ENCODE results near the gene NPHP4.

Gene NPHP4

DNA sequence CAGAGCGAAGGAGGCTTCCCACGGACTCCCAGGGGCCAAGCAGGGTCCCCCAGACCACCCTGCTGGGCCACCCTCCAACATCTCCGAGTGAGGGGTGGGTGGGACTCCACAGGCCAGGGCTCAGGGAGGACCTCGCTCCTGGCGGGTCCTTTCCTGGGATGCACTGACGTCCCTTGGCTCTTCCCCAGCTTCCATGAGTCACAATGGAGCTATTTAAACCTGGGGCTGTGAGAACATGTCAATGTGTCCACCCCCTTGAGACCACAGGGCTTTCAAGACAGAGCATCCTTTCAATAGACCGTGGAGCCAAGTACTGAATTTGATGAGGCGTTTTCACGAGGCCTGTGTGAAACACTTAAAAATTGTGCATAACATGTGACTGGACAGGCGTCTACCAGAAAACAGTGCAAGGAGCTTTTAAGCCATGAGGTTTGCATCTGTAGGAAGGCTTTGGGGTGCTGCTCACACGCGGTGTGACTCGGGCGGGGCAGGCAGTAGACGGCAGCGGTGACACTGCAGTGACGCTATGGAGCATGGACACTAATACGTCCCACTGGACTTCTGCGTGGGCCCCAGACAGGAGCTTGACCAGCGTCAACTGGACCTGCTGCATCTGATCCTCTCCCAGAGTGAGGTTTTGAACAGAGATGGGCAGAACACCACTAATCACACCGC is 24.1 kb upstream of the NPHP4 start:
- TF ChIP-seq JUND (IDR thresholded peaks at IDR 0.05; ENCODE audit: low read depth) = no peak
- no peak for DNase-seq (ENCODE audit: low read depth in 1 of 2, low spot score in 1 of 2)
- in situ Hi-C loops (cut with HindIII; ENCODE audit: low pct_unique_long_range_greater_than_20kb, low sequenced_read_pairs) = no loop called here

DNA sequence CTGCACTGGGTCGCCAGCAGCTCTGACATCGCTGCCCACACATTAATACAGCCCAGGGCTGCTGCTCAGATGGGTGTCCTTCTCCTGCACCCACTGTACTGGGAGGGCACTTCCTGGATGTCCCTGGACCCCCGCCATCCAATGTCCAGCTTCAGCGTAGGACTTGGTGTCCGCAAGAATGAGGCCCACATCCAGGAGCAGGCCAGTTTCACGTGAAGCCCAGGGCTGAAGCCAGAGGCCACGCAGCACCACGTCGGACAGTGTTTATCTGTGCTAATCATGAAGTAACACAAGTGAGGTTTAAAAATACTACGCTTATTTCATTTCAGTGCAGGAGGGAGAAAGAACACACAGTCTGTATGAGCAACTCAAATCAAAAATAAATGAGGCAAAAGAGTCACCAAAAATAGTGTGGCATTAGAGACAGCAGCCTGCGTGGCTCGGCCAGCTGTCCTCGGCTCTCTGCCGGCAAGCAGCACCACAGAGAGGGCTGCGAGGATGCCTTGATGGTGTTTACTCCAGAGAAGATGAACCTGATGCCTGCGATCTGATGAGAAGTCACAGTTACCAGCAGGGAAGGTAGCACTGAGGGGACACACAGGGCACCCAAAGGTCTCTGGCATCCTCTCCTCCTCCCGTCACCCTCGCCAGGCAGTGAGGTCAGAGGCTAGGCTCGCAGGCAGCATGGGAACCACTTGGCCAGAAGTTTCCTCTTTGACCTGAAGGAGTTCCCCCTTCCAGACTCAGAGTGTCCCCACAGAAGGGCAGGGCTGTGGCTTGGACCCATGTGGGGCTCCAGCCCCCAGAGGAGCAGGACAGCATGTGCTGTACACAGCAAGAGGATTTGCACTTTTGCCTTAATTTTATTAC is 22.1 kb upstream of the NPHP4 start:
- no peak for TF ChIP-seq JUND (IDR thresholded peaks at IDR 0.05; ENCODE audit: low read depth)
- DNase-seq (ENCODE audit: low read depth in 1 of 2, low spot score in 1 of 2) = no peak
- in situ Hi-C loops (cut with HindIII; ENCODE audit: low pct_unique_long_range_greater_than_20kb, low sequenced_read_pairs) = no loop called here

DNA sequence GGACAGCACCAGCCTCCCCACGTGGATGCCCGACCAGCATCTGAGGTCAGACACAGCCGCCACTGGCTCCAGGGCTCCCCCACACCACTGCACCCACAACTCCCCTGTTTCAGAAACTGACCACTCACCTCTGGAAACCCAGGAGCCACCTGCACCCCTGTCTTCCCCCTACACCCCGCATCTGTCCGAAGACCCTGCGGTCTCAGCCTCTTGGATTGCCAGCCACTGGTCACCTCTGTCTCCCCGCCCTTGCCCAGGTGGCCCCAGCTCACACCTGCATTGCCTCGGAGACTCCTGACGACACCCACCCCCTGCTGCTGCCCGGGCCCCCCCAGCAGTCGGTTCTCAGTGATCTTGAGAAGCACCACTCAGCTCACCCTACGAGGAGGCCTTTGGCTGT is 21.3 kb upstream of the NPHP4 start:
- TF ChIP-seq JUND (IDR thresholded peaks at IDR 0.05; ENCODE audit: low read depth) = no peak
- no peak for DNase-seq (ENCODE audit: low read depth in 1 of 2, low spot score in 1 of 2)
- in situ Hi-C loops (cut with HindIII; ENCODE audit: low pct_unique_long_range_greater_than_20kb, low sequenced_read_pairs) = no loop called here

DNA sequence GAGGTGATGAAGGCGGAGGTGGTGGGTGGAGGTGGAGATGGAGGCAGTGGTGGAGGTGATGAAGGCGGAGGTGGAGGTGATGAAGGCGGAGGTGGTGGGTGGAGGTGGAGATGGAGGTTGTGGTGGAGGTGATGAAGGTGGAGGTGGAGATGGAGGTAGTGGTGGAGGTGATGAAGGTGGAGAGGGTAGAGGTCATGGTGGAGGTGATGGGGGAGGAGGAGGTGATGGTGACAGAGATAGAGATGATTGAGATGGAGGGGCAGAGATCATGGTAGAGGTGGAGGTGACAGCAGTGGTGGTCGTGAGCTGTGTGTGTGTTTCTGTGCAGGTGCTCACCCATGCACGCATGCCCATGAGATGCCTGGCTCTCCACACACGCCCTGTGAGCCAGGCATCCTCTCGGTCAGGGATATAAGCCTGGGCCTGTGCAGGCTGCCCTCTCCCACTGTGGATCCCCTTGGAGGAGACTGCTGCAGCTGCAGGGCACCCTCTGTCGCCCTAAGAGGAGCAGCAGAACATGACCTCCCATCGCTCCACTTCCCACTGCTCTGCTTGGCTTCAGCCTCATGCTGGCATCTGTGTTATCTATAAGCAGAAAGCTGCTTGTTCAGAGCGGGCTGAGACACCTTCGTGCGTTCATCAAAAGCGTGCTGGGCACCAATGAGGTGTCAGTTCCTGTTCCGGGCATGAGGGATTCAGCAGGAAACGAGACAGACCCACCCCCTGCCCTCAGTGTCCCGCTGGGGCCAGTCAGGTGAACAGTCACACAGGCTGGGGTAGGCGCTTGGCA is 20.5 kb upstream of the NPHP4 start:
- no peak for DNase-seq (ENCODE audit: low read depth in 1 of 2, low spot score in 1 of 2)
- TF ChIP-seq JUND (IDR thresholded peaks at IDR 0.05; ENCODE audit: low read depth) = no peak
- in situ Hi-C loops (cut with HindIII; ENCODE audit: low pct_unique_long_range_greater_than_20kb, low sequenced_read_pairs) = no loop called here

DNA sequence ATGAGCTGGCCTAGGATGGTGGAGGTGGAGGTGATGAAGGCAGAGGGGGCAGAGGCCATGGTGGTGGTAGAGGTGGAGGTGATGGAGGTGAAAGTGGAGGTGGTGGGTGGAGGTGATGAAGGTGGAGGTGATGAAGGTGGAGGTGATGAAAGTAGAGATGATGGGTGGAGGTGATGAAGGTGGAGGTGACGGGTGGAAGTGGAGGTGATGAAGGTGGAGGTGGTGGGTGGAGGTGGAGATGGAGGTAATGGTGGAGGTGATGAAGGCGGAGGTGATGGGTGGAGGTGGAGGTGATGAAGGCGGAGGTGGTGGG is 19.7 kb upstream of the NPHP4 start:
- no peak for TF ChIP-seq JUND (IDR thresholded peaks at IDR 0.05; ENCODE audit: low read depth)
- in situ Hi-C loops (cut with HindIII; ENCODE audit: low pct_unique_long_range_greater_than_20kb, low sequenced_read_pairs) = no loop called here
- no peak for DNase-seq (ENCODE audit: low read depth in 1 of 2, low spot score in 1 of 2)

DNA sequence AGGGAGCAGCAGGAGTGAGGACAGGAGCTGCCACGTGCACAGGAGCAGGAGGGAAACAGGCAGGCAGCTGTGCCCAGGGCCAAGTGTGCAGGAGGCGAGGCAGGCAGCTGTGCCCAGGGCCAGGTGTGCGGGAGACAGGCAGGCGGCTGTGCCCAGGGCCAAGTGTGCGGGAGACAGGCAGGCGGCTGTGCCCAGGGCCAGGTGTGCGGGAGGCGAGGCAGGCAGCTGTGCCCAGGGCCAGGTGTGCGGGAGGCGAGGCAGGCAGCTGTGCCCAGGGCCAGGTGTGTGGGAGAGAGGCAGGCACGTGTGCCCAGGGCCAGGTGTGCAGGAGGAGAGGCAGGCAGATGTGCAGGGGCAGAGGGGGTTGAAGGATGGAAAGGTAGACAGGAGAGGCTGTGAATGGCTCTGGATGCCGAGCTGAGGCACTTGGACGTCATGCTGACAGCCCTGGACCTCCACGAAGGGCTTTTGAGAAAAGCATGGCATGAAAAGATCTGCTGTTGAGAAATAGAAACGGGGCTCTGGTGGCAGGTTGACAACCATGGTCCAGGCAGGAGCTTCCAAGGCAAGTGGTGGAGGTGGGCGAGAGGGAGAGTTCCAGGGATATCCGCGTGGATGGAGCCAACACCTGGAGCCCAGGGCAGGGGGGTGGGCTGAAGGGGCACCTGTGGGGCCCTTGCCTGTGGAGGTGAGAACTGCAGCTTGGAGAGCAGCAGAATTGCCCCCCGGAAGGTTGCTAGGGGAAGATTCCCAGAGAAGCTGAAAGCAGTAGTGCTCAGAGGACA is 19.1 kb upstream of the NPHP4 start:
- no peak for DNase-seq (ENCODE audit: low read depth in 1 of 2, low spot score in 1 of 2)
- in situ Hi-C loops (cut with HindIII; ENCODE audit: low pct_unique_long_range_greater_than_20kb, low sequenced_read_pairs) = no loop called here
- no peak for TF ChIP-seq JUND (IDR thresholded peaks at IDR 0.05; ENCODE audit: low read depth)

DNA sequence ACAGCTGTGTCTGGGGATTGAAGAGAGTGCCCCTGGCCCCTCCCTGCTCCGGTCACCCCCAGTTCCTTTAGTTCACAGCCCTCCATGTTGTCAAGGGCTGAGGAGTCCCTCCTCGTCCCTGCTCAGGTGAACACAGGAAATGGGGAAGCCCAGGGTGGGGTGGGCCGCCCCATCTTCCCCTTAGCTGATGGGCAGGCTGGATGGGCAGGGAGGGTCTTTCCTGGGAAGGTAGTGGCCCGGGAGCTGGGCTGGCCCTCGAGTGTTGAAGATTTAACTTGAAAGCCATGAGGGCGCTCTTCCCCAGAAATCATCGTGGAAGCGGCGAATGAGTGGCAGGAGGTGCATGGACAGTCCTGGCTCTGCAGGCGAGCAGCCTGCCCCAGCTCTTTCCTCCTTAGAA is 18.3 kb upstream of the NPHP4 start:
- no peak for TF ChIP-seq JUND (IDR thresholded peaks at IDR 0.05; ENCODE audit: low read depth)
- in situ Hi-C loops (cut with HindIII; ENCODE audit: low pct_unique_long_range_greater_than_20kb, low sequenced_read_pairs) = no loop called here
- DNase-seq (ENCODE audit: low read depth in 1 of 2, low spot score in 1 of 2) = no peak

DNA sequence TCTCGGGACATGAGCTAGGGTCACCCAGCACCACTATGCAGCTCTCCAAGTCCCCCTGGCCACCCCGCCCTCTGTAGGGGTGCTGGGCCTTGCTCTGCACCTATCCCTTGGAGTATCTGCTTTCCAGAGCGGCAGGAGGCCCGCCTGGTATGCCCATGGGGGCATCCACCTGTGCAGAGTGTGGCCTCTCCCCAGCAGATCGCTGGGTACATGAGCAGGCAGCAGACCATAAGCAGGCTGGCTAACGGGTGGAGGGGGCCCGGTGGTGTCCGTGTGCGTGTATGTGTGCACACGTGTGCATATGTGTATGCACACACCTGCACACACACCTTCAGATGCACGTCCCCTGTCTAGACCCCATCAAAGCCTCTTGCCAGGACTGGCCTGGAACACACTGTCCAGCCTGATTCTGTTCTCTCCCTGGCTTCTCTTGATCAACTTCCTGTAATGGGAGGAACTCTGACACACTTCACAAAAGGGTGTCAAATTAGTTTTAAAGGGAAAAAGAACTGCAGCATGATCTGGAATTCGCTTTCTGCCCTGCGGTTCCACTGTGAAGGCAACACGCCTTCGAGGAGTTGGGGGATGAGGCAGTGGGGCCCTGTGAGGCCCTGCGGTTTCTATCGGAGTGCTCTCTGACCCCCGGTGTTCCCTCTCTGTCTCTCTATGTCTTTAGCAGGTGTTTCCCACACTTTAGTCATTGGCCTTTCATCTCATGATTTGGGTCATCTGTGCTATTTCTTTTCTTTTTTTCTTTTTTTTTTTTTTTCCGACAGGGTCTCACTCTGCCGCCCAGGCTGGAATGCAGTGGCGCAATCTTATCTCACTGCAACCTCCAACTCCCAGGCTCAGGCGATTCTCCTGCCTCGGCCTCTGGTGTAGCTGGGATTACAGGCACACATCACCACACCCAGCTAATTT is 17.2 kb upstream of the NPHP4 start:
- no peak for TF ChIP-seq JUND (IDR thresholded peaks at IDR 0.05; ENCODE audit: low read depth)
- in situ Hi-C loops (cut with HindIII; ENCODE audit: low pct_unique_long_range_greater_than_20kb, low sequenced_read_pairs) = no loop called here

DNA sequence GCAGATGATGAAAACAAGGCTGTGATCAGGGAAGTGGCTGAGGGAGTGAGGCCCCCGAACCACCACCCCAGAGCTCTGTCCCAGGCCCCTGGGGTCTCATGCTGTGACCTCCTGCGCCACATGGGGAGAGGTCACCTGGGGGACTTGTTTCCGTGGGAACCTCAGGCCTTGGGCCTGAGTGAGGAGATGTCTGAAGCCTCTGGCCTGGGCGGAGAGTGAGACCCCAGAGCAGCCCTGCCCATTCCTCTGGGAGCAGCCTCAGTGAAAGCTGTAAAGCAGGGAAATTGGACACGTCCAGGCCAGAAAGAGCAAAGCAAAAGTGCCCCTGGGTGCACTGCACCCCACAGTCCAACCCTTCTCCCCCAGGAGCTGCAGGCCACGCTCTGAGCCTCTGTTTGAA is 16.5 kb upstream of the NPHP4 start:
- in situ Hi-C loops (cut with HindIII; ENCODE audit: low pct_unique_long_range_greater_than_20kb, low sequenced_read_pairs) = no loop called here
- DNase-seq (ENCODE audit: low read depth in 1 of 2, low spot score in 1 of 2) = no peak
- TF ChIP-seq JUND (IDR thresholded peaks at IDR 0.05; ENCODE audit: low read depth) = no peak

More for the DNA sequence above, 17.2 kb upstream of the NPHP4 start:
- no peak for DNase-seq (ENCODE audit: low read depth in 1 of 2, low spot score in 1 of 2)

DNA sequence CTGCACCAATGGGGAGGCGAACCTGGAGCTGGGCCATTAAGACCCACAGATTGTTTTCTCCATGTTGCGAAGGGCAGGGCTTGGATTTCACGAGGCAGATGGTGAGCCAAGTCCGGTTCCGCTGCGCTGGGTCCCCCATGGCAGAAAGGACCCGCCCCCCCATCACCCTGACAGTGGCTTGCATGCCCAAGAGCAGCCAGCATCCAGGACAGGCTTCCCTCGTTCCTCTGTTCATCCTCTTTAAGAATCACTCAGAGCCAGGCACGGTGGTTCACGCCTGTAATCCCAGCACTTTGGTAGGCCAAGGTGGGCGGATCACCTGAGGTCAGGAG is 15.8 kb upstream of the NPHP4 start:
- DNase-seq (ENCODE audit: low read depth in 1 of 2, low spot score in 1 of 2) = no peak
- in situ Hi-C loops (cut with HindIII; ENCODE audit: low pct_unique_long_range_greater_than_20kb, low sequenced_read_pairs) = no loop called here
- TF ChIP-seq JUND (IDR thresholded peaks at IDR 0.05; ENCODE audit: low read depth) = no peak

DNA sequence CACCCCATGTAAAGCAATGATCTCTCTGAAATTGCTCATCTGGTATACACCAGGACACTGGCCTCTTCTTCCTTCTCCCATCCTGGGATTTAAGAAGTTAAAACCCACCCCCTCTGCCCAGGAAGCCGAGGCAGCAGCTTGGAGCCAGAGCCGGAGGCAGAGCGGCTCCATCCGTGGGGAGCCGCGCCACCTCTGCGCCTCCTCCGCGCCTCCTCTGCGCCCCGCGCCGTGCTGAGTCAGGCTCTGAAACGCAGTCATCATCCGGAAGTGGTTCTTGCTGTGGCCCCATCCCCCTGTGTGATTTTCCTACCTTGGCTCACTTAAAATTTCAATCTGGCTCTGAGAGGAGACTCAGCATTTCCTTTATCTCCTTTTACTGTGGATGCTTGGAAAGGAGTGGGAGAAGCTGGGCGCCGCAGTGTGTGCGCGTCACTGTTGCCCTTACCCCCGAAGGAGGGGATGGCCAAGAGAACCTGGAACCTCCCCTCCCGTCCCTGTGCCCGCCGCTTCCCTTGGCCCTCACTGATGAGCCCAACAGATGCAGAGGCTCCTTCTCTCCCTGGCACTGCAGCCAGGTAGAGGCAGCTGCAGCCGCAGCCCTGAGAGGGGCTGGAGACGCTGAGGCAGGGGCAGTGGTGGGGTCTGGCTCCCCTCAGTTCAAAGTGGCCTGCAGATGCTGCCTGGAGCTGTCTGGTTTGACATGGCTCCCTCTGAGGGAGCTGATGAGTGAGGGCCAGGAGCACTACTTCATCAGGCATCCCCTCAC is 15.3 kb upstream of the NPHP4 start:
- TF ChIP-seq JUND (IDR thresholded peaks at IDR 0.05; ENCODE audit: low read depth) = no peak
- no peak for DNase-seq (ENCODE audit: low read depth in 1 of 2, low spot score in 1 of 2)
- in situ Hi-C loops (cut with HindIII; ENCODE audit: low pct_unique_long_range_greater_than_20kb, low sequenced_read_pairs) = no loop called here

Data from T47D (cell line).